ENCODE results near the gene APEX1. TPM values are rescaled to one million over a fixed set of nuclear protein-coding genes. Genes with fewer than 3 reads are reported as not detected.
A peak's percentile ranks its signal among the peaks of the same experiment; 100 is the strongest.

APEX1 gene
- total RNA-seq, 1 experiment from 2014 or later: 324 TPM

GRCh38 chr14:20461225-20462141 is 6.5 kb downstream of the APEX1 start, which contains the start of gene PIP4P1 (continued):
- TF ChIP-seq ZNF532 (CRISPR knock-in tag; IDR thresholded peaks at IDR 0.05; ENCODE audit: borderline replicate concordance) (no peak), GABPB1 (CRISPR knock-in tag; IDR thresholded peaks at IDR 0.05) (peak; percentile 80), NFYB (CRISPR knock-in tag; conservative IDR thresholded peaks at IDR 0.05; ENCODE audit: low read depth) (peak; percentile 80), FOXP4 (CRISPR knock-in tag; IDR thresholded peaks at IDR 0.05) (peak; percentile 92), SP1 (CRISPR knock-in tag; conservative IDR thresholded peaks at IDR 0.05) (peak; percentile 89), ETV6 (CRISPR knock-in tag; IDR thresholded peaks at IDR 0.05) (peak; percentile 79), CREM (CRISPR knock-in tag; IDR thresholded peaks at IDR 0.05) (peak; percentile 63; the same call in 1 of the 2 replicates), SMAD3 (CRISPR knock-in tag; IDR thresholded peaks at IDR 0.05; ENCODE audit: borderline replicate concordance) (0 out of 2 replicates have a peak, but pooled peaks have one; percentile 41), NFATC4 (CRISPR knock-in tag; IDR thresholded peaks at IDR 0.05) (no peak), ZNF396 (CRISPR knock-in tag; IDR thresholded peaks at IDR 0.05; ENCODE audit: borderline replicate concordance) (no peak), TEAD4 (CRISPR knock-in tag; IDR thresholded peaks at IDR 0.05) (0 out of 2 replicates have a peak, but pooled peaks have one; percentile 36), ZNF232 (CRISPR knock-in tag; IDR thresholded peaks at IDR 0.05) (peak; percentile 85; the same call in 1 of the 2 replicates), MYBL2 (CRISPR knock-in tag; IDR thresholded peaks at IDR 0.05) (0 out of 2 replicates have a peak, but pooled peaks have one; percentile 75), CTCF (IDR thresholded peaks at IDR 0.05) (no peak), FOXK1 (CRISPR knock-in tag; IDR thresholded peaks at IDR 0.05) (peak; percentile 92), TP53 (CRISPR knock-in tag; IDR thresholded peaks at IDR 0.05) (peak; percentile 67; the same call in 1 of the 2 replicates), ERG (CRISPR knock-in tag; IDR thresholded peaks at IDR 0.05) (no peak)
- TF ChIP-seq, protein P1, sequence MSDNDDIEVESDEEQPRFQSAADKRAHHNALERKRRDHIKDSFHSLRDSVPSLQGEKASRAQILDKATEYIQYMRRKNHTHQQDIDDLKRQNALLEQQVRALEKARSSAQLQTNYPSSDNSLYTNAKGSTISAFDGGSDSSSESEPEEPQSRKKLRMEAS (CRISPR knock-in tag; IDR thresholded peaks at IDR 0.05): peak; percentile 98
- TF ChIP-seq, protein P2, sequence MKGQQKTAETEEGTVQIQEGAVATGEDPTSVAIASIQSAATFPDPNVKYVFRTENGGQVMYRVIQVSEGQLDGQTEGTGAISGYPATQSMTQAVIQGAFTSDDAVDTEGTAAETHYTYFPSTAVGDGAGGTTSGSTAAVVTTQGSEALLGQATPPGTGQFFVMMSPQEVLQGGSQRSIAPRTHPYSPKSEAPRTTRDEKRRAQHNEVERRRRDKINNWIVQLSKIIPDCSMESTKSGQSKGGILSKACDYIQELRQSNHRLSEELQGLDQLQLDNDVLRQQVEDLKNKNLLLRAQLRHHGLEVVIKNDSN (CRISPR knock-in tag; IDR thresholded peaks at IDR 0.05): peak; percentile 100
- TF ChIP-seq, protein P3, sequence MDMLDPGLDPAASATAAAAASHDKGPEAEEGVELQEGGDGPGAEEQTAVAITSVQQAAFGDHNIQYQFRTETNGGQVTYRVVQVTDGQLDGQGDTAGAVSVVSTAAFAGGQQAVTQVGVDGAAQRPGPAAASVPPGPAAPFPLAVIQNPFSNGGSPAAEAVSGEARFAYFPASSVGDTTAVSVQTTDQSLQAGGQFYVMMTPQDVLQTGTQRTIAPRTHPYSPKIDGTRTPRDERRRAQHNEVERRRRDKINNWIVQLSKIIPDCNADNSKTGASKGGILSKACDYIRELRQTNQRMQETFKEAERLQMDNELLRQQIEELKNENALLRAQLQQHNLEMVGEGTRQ (CRISPR knock-in tag; IDR thresholded peaks at IDR 0.05): peak; percentile 100
- TF ChIP-seq, protein P4, sequence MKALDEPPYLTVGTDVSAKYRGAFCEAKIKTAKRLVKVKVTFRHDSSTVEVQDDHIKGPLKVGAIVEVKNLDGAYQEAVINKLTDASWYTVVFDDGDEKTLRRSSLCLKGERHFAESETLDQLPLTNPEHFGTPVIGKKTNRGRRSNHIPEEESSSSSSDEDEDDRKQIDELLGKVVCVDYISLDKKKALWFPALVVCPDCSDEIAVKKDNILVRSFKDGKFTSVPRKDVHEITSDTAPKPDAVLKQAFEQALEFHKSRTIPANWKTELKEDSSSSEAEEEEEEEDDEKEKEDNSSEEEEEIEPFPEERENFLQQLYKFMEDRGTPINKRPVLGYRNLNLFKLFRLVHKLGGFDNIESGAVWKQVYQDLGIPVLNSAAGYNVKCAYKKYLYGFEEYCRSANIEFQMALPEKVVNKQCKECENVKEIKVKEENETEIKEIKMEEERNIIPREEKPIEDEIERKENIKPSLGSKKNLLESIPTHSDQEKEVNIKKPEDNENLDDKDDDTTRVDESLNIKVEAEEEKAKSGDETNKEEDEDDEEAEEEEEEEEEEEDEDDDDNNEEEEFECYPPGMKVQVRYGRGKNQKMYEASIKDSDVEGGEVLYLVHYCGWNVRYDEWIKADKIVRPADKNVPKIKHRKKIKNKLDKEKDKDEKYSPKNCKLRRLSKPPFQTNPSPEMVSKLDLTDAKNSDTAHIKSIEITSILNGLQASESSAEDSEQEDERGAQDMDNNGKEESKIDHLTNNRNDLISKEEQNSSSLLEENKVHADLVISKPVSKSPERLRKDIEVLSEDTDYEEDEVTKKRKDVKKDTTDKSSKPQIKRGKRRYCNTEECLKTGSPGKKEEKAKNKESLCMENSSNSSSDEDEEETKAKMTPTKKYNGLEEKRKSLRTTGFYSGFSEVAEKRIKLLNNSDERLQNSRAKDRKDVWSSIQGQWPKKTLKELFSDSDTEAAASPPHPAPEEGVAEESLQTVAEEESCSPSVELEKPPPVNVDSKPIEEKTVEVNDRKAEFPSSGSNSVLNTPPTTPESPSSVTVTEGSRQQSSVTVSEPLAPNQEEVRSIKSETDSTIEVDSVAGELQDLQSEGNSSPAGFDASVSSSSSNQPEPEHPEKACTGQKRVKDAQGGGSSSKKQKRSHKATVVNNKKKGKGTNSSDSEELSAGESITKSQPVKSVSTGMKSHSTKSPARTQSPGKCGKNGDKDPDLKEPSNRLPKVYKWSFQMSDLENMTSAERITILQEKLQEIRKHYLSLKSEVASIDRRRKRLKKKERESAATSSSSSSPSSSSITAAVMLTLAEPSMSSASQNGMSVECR (CRISPR knock-in tag; IDR thresholded peaks at IDR 0.05; ENCODE audit: borderline replicate concordance): peak; percentile 39; the same call in 1 of the 2 replicates
